GM19239 (cell line): ENCODE data around the gene CENPE.

Experiments used
- DNase-seq: peaks from one replicate; pipeline ENCODE4 v3.0.0; 2011; ENCODE audit warnings: low spot score; ENCODE audit not compliant: insufficient read length
- FAIRE-seq: peaks from 2 replicates; lab custom pipeline; 2011; peaks lifted over from hg19 to GRCh38; lab: Jason Lieb, UNC

The CENPE gene

GRCh38 chr4:103129174-103129573 is 69.0 kb downstream of the CENPE start:
- FAIRE-seq (no peak), DNase-seq (no peak)

- FAIRE-seq (no peak), DNase-seq (no peak)
Measured at GRCh38 chr4:103126126-103126525, 72.0 kb downstream of the CENPE start.

- FAIRE-seq (no peak), DNase-seq (no peak)
Measured at GRCh38 chr4:103123114-103123513, 75.0 kb downstream of the CENPE start.

GRCh38 chr4:103118166-103118565 is 80.0 kb downstream of the CENPE start:
- DNase-seq (no peak), FAIRE-seq (no peak)

DNA sequence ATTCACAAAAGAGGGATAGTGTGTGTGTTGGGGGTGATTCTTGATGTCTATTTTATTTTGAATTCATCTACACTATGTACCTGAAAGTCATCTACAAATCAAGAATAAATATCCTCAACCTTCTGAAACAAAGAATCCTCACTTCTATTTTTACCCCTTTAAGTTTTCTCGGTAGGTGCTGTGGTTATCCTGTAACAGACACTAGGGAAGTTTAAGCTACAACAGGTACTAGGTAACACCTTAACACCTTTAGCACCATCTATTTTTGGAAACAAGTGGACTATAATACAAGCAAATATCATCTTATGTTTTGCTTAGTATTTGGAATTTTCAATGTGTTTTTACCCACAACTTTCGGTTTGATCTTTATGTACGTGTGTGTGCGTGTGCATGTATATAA is 86.5 kb downstream of the CENPE start:
- DNase-seq (no peak), FAIRE-seq (no peak)

DNA sequence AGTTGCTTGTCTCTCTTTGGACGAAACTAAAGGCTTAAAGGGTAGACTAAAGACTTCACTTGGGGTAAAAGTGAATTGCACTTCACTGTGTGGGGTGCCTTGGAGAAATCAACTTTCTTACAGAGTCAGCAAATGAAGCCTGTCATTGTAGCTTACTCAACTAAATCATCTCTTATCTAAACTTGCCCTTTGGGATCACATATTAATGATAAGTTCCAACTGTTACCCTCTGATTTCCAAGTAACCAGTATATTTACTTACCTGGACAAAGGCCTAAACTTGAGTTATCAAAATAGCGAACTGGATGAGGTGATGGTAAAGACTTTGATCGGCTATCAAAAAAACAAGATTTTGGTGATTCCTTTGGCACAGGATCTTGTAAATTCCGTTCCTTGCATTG is 89.6 kb downstream of the CENPE start:
- FAIRE-seq (no peak), DNase-seq (no peak)

GRCh38 chr4:103105558-103106356 is 92.4 kb downstream of the CENPE start:
- DNase-seq (no peak), FAIRE-seq (no peak)

DNA sequence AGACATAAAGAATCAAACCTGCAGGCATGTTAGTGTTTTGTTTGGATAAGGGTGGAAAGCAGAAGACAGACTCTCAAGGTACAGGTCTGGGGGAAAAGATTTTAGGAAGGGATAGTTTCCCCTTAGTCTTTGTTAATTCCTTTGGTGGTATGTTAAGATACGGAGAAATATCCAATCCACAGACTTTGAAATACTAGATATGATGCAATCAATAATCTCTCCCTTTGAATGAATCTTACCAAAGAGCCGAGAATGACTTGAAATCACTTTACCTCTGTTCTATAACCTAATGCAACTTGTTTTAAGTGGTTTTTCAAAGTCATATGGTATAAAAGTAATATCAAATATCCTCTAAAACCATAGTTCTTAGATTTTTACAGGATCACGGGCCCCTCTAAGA is 93.3 kb downstream of the CENPE start:
- DNase-seq (no peak), FAIRE-seq (no peak)

DNA sequence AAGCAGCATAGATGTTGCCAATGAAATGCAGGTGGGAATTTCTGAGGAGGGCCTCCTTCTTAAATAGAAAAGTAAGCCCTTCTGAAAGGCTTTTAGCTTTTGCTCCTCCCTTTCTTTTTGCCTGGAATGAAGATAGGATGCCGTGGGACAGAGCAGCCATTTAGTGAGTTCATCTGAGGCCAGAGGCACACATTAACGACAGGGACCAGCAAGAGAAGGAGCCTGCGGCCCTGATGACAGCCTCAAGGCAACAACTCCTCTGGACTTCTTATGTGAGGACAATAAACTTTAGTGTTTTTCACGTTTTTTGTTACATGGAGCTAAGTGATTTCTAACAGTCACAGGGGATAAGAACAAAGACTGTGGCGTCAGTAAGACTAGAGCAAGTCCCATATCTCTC is 97.5 kb downstream of the CENPE start:
- FAIRE-seq (no peak), DNase-seq (no peak)

- FAIRE-seq: peak; percentile 98
- peak; percentile 63 for DNase-seq
Measured at GRCh38 chr4:103099691-103100392, 98.3 kb downstream of the CENPE start, which contains the start of gene BDH2. BDH2 (minus strand) TSS chr4:103099834; CDS start chr4:103096254, 3,580 bp downstream.

GRCh38 chr4:103098756-103099440 is 99.2 kb downstream of the CENPE start:
- FAIRE-seq (peak; percentile 40), DNase-seq (no peak)

DNA sequence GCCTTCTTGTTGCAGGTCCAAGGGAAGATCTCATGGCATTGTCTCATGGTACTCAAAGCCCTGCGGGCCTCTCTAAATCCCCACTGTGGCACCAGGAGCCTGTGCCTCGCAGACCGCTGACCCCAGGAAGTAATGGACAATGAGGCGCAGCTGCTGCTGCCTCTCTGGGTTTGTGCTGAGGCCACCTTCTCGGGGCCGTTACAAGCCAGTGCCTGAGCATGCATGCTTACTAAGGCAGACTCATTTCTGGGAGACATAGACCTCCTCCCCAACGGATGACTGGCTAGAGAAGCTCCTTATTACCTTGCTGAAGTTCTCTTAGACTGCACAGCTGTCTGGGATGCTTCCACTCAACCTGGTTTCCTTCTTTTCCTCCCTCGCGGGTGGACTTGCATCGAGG is 99.8 kb downstream of the CENPE start:
- FAIRE-seq (no peak), DNase-seq (no peak)

GRCh38 chr4:103097112-103097511 is 101.0 kb downstream of the CENPE start:
- no peak for DNase-seq
- FAIRE-seq: no peak

- no peak for FAIRE-seq
- no peak for DNase-seq
Measured at GRCh38 chr4:103095080-103095479, 103.1 kb downstream of the CENPE start.

- DNase-seq: no peak
- FAIRE-seq: peak; percentile 88
Measured at GRCh38 chr4:103092245-103092644, 105.9 kb downstream of the CENPE start.

DNA sequence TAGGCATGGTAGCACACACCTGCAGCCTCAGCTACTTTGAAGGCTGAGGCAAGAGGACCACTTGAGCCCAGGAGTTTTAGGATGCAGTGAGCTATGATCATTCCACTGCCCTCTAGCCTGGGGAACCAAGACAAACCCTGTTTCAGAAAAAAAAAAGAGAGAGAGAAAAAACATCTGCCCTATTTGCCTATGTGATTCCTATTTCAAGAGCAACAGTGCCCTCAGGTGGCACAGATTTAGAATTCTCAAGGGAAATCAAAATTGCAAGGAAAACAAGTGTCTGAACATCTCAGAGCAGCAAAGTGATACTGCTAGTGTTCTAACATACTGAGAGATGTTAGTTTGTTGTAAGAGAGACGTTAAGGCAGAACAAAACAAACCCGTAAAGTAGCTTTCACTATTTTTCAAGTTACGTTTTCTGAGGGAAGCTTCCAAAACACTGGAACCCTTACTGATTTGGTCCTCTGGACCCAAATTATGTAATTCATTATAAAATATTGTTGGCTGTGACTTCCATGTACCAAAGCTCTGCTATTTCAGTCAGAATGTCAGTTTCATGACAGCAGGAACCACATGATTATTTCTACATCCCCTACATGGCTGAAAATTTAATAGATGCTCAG is 106.4 kb downstream of the CENPE start:
- DNase-seq (no peak), FAIRE-seq (peak; percentile 95)

DNA sequence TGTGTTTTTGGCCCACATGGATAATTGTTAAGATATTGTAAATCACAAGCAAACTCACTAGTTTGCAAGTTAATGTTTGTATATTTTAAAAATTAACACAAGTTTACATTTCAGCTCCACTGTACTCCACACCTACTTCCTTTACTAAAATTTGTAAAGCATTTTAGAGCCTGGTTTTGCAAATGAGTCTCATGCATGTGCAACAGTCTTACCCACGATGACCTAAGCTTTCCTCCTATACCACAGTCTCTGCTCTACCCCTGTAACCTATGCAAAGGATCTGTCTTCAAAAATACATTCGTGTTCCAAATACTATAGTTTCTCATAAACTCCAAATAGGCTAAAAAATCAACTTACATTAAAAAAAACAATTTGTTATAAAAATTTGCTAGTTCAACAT is 108.7 kb downstream of the CENPE start:
- FAIRE-seq: no peak
- DNase-seq: no peak

GRCh38 chr4:103086551-103086950 is 111.6 kb downstream of the CENPE start:
- FAIRE-seq: no peak
- DNase-seq: no peak

GRCh38 chr4:103085555-103086196 is 112.5 kb downstream of the CENPE start:
- DNase-seq: no peak
- no peak for FAIRE-seq

DNA sequence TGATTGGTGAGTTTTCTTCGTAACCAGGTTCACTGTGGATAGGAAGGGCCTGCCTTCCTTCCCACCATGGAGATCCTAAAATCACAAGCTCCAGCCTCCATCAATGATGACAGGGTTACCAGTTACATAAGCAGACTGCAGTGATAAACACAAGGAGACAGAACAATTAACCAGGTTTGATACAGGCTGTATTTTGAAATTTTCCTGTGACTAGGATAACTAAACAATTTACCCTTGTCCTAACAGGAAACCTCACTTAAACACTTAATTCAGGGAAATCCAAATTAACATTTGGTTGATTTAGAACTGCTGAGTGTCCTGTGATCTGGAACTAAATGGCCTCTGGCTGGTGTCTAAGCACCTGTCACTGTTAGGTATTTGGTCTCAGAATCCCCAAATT is 118.5 kb downstream of the CENPE start:
- FAIRE-seq (no peak), DNase-seq (no peak)
